Cortex of kidney (tissue), 1 donor: ENCODE data around the gene RAB11A.

Experiments
- DNase-seq: peaks from one replicate; lab custom pipeline; 2025; lab: John Stamatoyannopoulos, UW

RAB11A gene

GRCh38 chr15:65885668-65886218 lies 16.5 kb downstream of the RAB11A start:
- DNase-seq = no peak

- no peak for DNase-seq
Measured at GRCh38 chr15:65887565-65887964, 18.3 kb downstream of the RAB11A start.

GRCh38 chr15:65888981-65889380 lies 19.7 kb downstream of the RAB11A start:
- no peak for DNase-seq

- DNase-seq = no peak
Measured at GRCh38 chr15:65893060-65893459, 23.8 kb downstream of the RAB11A start.

GRCh38 chr15:65896236-65896635 lies 26.9 kb downstream of the RAB11A start:
- DNase-seq = no peak

- no peak for DNase-seq
Measured at GRCh38 chr15:65900488-65900887, 31.2 kb downstream of the RAB11A start.

- no peak for DNase-seq
Measured at GRCh38 chr15:65901336-65901735, 32.0 kb downstream of the RAB11A start.

GRCh38 chr15:65901836-65902235 lies 32.5 kb downstream of the RAB11A start:
- DNase-seq = no peak

- no peak for DNase-seq
Measured at GRCh38 chr15:65902373-65902772, 33.1 kb downstream of the RAB11A start.

GRCh38 chr15:65903296-65904073 lies 34.2 kb downstream of the RAB11A start:
- DNase-seq = no peak

GRCh38 chr15:65904301-65904700 lies 35.0 kb downstream of the RAB11A start:
- DNase-seq = no peak

- DNase-seq = no peak
Measured at GRCh38 chr15:65906396-65906795, 37.1 kb downstream of the RAB11A start.

GRCh38 chr15:65907661-65908060 lies 38.4 kb downstream of the RAB11A start:
- no peak for DNase-seq

- no peak for DNase-seq
Measured at GRCh38 chr15:65908876-65909275, 39.6 kb downstream of the RAB11A start.

GRCh38 chr15:65909831-65910230 lies 40.5 kb downstream of the RAB11A start:
- DNase-seq = no peak

- no peak for DNase-seq
Measured at GRCh38 chr15:65910341-65910740, 41.0 kb downstream of the RAB11A start.

GRCh38 chr15:65912235-65912634 lies 42.9 kb downstream of the RAB11A start:
- DNase-seq = no peak

- no peak for DNase-seq
Measured at GRCh38 chr15:65913631-65914199, 44.4 kb downstream of the RAB11A start.

GRCh38 chr15:65914386-65914785 lies 45.1 kb downstream of the RAB11A start:
- no peak for DNase-seq

GRCh38 chr15:65914981-65915925 lies 46.0 kb downstream of the RAB11A start:
- no peak for DNase-seq

GRCh38 chr15:65916041-65916663 lies 46.9 kb downstream of the RAB11A start:
- DNase-seq = no peak
